ENCODE measurements around the gene AK2. TPM values are rescaled to one million over a fixed set of nuclear protein-coding genes. Genes with fewer than 3 reads are reported as not detected.
"Not testable (repeated sequence)": the region's sequence is repeated elsewhere in the genome, so short reads cannot be mapped to it uniquely, and the experiment has no call there.

Gene AK2
- total and polyA plus RNA-seq, 2 donors (not counting 1 experiment from before 2014, with no cell fraction given) = 66.8 to 109 TPM

- H3K9ac ChIP-seq (ENCODE audit: low read length) = no peak overlapping the region
- H3K9me3 ChIP-seq (ENCODE audit: control extremely low read depth in 1 of 3, control insufficient read depth in 2 of 3, insufficient read depth in 1 of 3, low read length in 2 of 3) = peaks cover 0 to 52% (median 48%) of the 10 kb centered on the region in 3 donors
- no peak overlapping the region for H2AFZ ChIP-seq (ENCODE audit: insufficient read depth, low read depth, low read length, poor library complexity, severe bottlenecking)
- TF ChIP-seq CTCF (IDR thresholded peaks at IDR 0.05) = no peak
- no peak for TF ChIP-seq EZH2 (IDR thresholded peaks at IDR 0.05; ENCODE audit: borderline replicate concordance, insufficient read depth, low read depth, low read length, poor library complexity, severe bottlenecking)
- CTCF ChIA-PET = no interaction called here
- H3K4me2 ChIP-seq (replicated peaks; ENCODE audit: low read depth, low read length, poor library complexity, severe bottlenecking) = no peak overlapping the region
- intact Hi-C loops (cut with micrococcal nuclease) = no loop called here
- no peaks in the 10 kb centered on the region for H3K36me3 ChIP-seq (replicated peaks in 1 of 2; ENCODE audit: control extremely low read depth in 1 of 2, control insufficient read depth in 1 of 2, extremely low read depth in 1 of 2, insufficient read depth in 2 of 2, low read length in 1 of 2)
- no peaks in the 10 kb centered on the region for H4K20me1 ChIP-seq (ENCODE audit: control insufficient read depth, insufficient read depth, low read length, poor library complexity, severe bottlenecking)
- no peak overlapping the region for H3K4me3 ChIP-seq (ENCODE audit: control extremely low read depth in 1 of 5, extremely low read depth in 1 of 5, insufficient read depth in 1 of 5, low read depth in 2 of 5, low read length in 4 of 5)
- POLR2A ChIA-PET = no interaction called here
- Mint-ChIP-seq H3K4me3 (no peak overlapping the region), H3K27me3 (peaks cover 9% of the 10 kb centered on the region), H3K9me3 (ENCODE audit: insufficient read depth) (peaks cover 19% of the 10 kb centered on the region), H3K27ac (no peak overlapping the region), H3K4me1 (no peaks in the 10 kb centered on the region)
- no peak for ATAC-seq (ENCODE audit: low read depth)
- no peaks in the 10 kb centered on the region for H3K27me3 ChIP-seq (replicated peaks in 1 of 4; ENCODE audit: control extremely low read depth in 1 of 4, control insufficient read depth in 3 of 4, insufficient read depth in 4 of 4, low read length in 3 of 4)
- DNase-seq = no peak
- no peaks in the 10 kb centered on the region for H3K79me2 ChIP-seq (ENCODE audit: control insufficient read depth, insufficient read depth, low read length)
- H3K4me1 ChIP-seq (ENCODE audit: control insufficient read depth in 2 of 2, insufficient read depth in 2 of 2, low read length in 2 of 2) = no peaks in the 10 kb centered on the region
- H3K27ac ChIP-seq (ENCODE audit: low read length in 2 of 2) = no peak overlapping the region
- 89% methylated on average over 8 of the region's 10 CpGs for WGBS (ENCODE audit: insufficient coverage)
These were observed 28.6 kb upstream of the AK2 start for GRCh38 chr1:33065301-33065700.

- H4K20me1 ChIP-seq (ENCODE audit: control insufficient read depth, insufficient read depth, low read length, poor library complexity, severe bottlenecking); H3K27ac Mint-ChIP-seq; H3K9ac ChIP-seq (ENCODE audit: low read length); H2AFZ ChIP-seq (ENCODE audit: insufficient read depth, low read depth, low read length, poor library complexity, severe bottlenecking); ATAC-seq (ENCODE audit: low read depth); H3K4me2 ChIP-seq (replicated peaks; ENCODE audit: low read depth, low read length, poor library complexity, severe bottlenecking); H3K4me1 Mint-ChIP-seq; H3K27me3 Mint-ChIP-seq; DNase-seq; intact Hi-C loops (cut with micrococcal nuclease); H3K4me3 ChIP-seq (ENCODE audit: control extremely low read depth in 1 of 5, extremely low read depth in 1 of 5, insufficient read depth in 1 of 5, low read depth in 2 of 5, low read length in 4 of 5); H3K79me2 ChIP-seq (ENCODE audit: control insufficient read depth, insufficient read depth, low read length); H3K27ac ChIP-seq (ENCODE audit: low read length in 2 of 2); H3K36me3 ChIP-seq (replicated peaks in 1 of 2; ENCODE audit: control extremely low read depth in 1 of 2, control insufficient read depth in 1 of 2, extremely low read depth in 1 of 2, insufficient read depth in 2 of 2, low read length in 1 of 2); H3K4me3 Mint-ChIP-seq; POLR2A ChIA-PET; CTCF ChIA-PET; H3K27me3 ChIP-seq (replicated peaks in 1 of 4; ENCODE audit: control extremely low read depth in 1 of 4, control insufficient read depth in 3 of 4, insufficient read depth in 4 of 4, low read length in 3 of 4); H3K4me1 ChIP-seq (ENCODE audit: control insufficient read depth in 2 of 2, insufficient read depth in 2 of 2, low read length in 2 of 2): not testable (repeated sequence)
- peaks cover 20% of the 10 kb centered on the region for H3K9me3 Mint-ChIP-seq (ENCODE audit: insufficient read depth)
- H3K9me3 ChIP-seq (ENCODE audit: control extremely low read depth in 1 of 3, control insufficient read depth in 2 of 3, insufficient read depth in 1 of 3, low read length in 2 of 3) = peaks cover 0 to 54% (median 48%) of the 10 kb centered on the region in 3 donors
- 86% methylated on average over 2 of the region's 9 CpGs for WGBS (ENCODE audit: insufficient coverage)
These were observed 27.6 kb upstream of the AK2 start for GRCh38 chr1:33064284-33064683.
